K562 (cell line): ENCODE results near the gene LIN28B. TPM values are rescaled to one million over a fixed set of nuclear protein-coding genes. Genes with fewer than 3 reads are reported as not detected.

Source experiments
- ATAC-seq: fragments of 200-7000 bp; cut with Tn5 transposase; 3 replicates; pipeline ENCODE4 v1.9.1; 2020; ENCODE audit warnings: moderate library complexity
- BruUV-seq: library from RNA; stranded (reverse); fragments of 400-500 nt; replicated peaks from 2 replicates; lab custom pipeline; 2021; lab: Mats Ljungman, UMichigan
- CTCF ChIA-PET: fragments of 300-600 bp; formaldehyde crosslinking; extraction: SDS; loops from one replicate; lab custom pipeline; 2021; ENCODE audit warnings: low intra/inter-chr PET ratio; lab: Yijun Ruan, JAX
- POLR2A ChIA-PET: fragments of 300-600, 350-650 bp; sonication (Branson Sonifier 250); formaldehyde crosslinking; extraction: SDS; loops from one replicate; lab custom pipeline; 2021; ENCODE audit warnings: antibody characterized with exemption, inconsistent platforms; lab: Yijun Ruan, JAX
- DNase-seq, 4 experiments: peaks; one replicate each; pipeline versions ENCODE4 v3.0.0 to v3.0.0-alpha.2; 2011 to 2018; ENCODE audit warnings: low spot score in 3 of 4, mixed read lengths in 3 of 4; ENCODE audit errors: extremely low read depth in 1 of 4
- FAIRE-seq: peaks from 2 replicates; lab custom pipeline; 2011; peaks lifted over from hg19 to GRCh38; lab: Jason Lieb, UNC
- H2AFZ ChIP-seq: 2 replicates; pipeline ENCODE4 v1.6.0; 2011; ENCODE audit warnings: low read depth, low read length, control low read depth, inconsistent platforms
- H3K27ac ChIP-seq: fragments of 200-600 bp; 3 replicates; pipeline ENCODE4 v1.8.0; 2011; ENCODE audit warnings: low read depth, mild to moderate bottlenecking, control low read depth, inconsistent platforms, low read length, moderate library complexity, mixed read lengths; ENCODE audit errors: extremely low read depth
- H3K27me3 ChIP-seq, 2 experiments: fragments of 300-600 bp in 1 of 2; 2 replicates in 1 of 2; 3 replicates in 1 of 2; pipeline versions ENCODE4 v1.6.0 to v1.8.0; 2011; ENCODE audit warnings: inconsistent platforms in 2 of 2, low read length in 2 of 2, mild to moderate bottlenecking in 1 of 2, mixed read lengths in 1 of 2, moderate library complexity in 1 of 2; ENCODE audit not compliant: control insufficient read depth in 2 of 2, insufficient read depth in 2 of 2
- H3K36me3 ChIP-seq: fragments of 300-600 bp; 3 replicates; pipeline ENCODE4 v1.8.0; 2011; ENCODE audit warnings: mild to moderate bottlenecking, low read length, inconsistent platforms; ENCODE audit not compliant: control insufficient read depth, insufficient read depth
- H3K4me1 ChIP-seq, 2 experiments: fragments of 200-600 bp in 1 of 2; replicated peaks in 1 of 2; 2 replicates in 1 of 2; 3 replicates in 1 of 2; pipeline versions ENCODE4 v1.5.1 to v1.8.0; 2011; ENCODE audit warnings: inconsistent platforms in 2 of 2, low read length in 2 of 2, mild to moderate bottlenecking in 1 of 2, mixed read lengths in 1 of 2, moderate library complexity in 1 of 2; ENCODE audit not compliant: control insufficient read depth in 2 of 2, insufficient read depth in 2 of 2
- H3K4me2 ChIP-seq: 2 replicates; pipeline ENCODE4 v1.6.1; 2011; ENCODE audit warnings: low read length, control low read depth, inconsistent platforms, mixed read lengths; ENCODE audit not compliant: insufficient read depth
- H3K4me3 ChIP-seq: fragments of 200-600 bp; sonication (generic), shearing (Covaris generic); 2 replicates; pipeline ENCODE4 v1.5.1; 2016; ENCODE audit warnings: control low read depth, inconsistent platforms
- H3K79me2 ChIP-seq: fragments of 200-600 bp; 3 replicates; pipeline ENCODE4 v1.8.0; 2011; ENCODE audit warnings: low read length, inconsistent platforms; ENCODE audit not compliant: control insufficient read depth, insufficient read depth
- H3K9ac ChIP-seq, 2 experiments: 2 replicates each; pipeline versions ENCODE4 v1.6.0 to v1.6.1; 2011; ENCODE audit warnings: low read depth in 2 of 2, low read length in 2 of 2, control low read depth in 1 of 2, inconsistent platforms in 1 of 2, mild to moderate bottlenecking in 1 of 2, mixed read lengths in 1 of 2; ENCODE audit not compliant: insufficient read depth in 1 of 2
- H3K9me1 ChIP-seq: one replicate; pipeline ENCODE4 v1.6.0; 2011; ENCODE audit warnings: inconsistent platforms, mild to moderate bottlenecking, low read length, moderate library complexity; ENCODE audit not compliant: control insufficient read depth, insufficient read depth
- H3K9me3 ChIP-seq: replicated peaks from 2 replicates; pipeline ENCODE4 v1.5.1; 2011; ENCODE audit warnings: low read depth, low read length, inconsistent platforms; ENCODE audit not compliant: control insufficient read depth, insufficient read depth
- H4K20me1 ChIP-seq: replicated peaks from 2 replicates; pipeline ENCODE4 v1.6.1; 2011; ENCODE audit warnings: low read length, inconsistent platforms, mixed read lengths; ENCODE audit not compliant: control insufficient read depth, insufficient read depth
- ELF2 ChIP-seq: fragments of 250-450 bp; sonication (Bioruptor Pico); IDR thresholded peaks from 2 replicates; pipeline ENCODE4 v1.5.0; 2021; ENCODE audit warnings: mild to moderate bottlenecking
- ETS2 ChIP-seq: IDR thresholded peaks from 2 replicates; pipeline ENCODE4 v1.6.1; 2016; ENCODE audit warnings: borderline replicate concordance, missing genetic modification characterization, mild to moderate bottlenecking, moderate library complexity, missing compliant biosample characterization; ENCODE audit not compliant: poor library complexity, severe bottlenecking
- EZH2 ChIP-seq: IDR thresholded peaks from 2 replicates; pipeline ENCODE4 v1.6.1; 2012; ENCODE audit warnings: low read depth, mild to moderate bottlenecking, inconsistent platforms, low read length, borderline replicate concordance
- GTF2A2 ChIP-seq: IDR thresholded peaks from 2 replicates; pipeline ENCODE4 v1.6.1; 2016; ENCODE audit warnings: mild to moderate bottlenecking, missing genetic modification characterization, missing compliant biosample characterization
- KLF16 ChIP-seq: IDR thresholded peaks from 2 replicates; pipeline ENCODE4 v1.6.1; 2016; ENCODE audit warnings: antibody characterized with exemption
- MAFF ChIP-seq: IDR thresholded peaks from 2 replicates; pipeline ENCODE4 v1.6.1; 2012; ENCODE audit warnings: low read length, improper control_type of control experiment
- MTF1 ChIP-seq: fragments of 250-450 bp; sonication (Bioruptor Pico); IDR thresholded peaks from 2 replicates; pipeline ENCODE4 v1.9.0; 2021; ENCODE audit warnings: moderate library complexity, mild to moderate bottlenecking, inconsistent platforms, borderline replicate concordance
- NCOA2 ChIP-seq, 2 experiments: fragments of 450-650 bp; IDR thresholded peaks; 2 replicates each; pipeline ENCODE4 v1.6.1; 2018; ENCODE audit warnings: mild to moderate bottlenecking in 2 of 2, moderate library complexity in 1 of 2; ENCODE audit not compliant: partially characterized antibody in 2 of 2
- PURB ChIP-seq: sonication (generic); formaldehyde crosslinking; IDR thresholded peaks from 2 replicates; pipeline ENCODE4 v1.9.0; 2021; ENCODE audit warnings: low read depth, mild to moderate bottlenecking, missing genetic modification reagents
- RB1 ChIP-seq: fragments of 450-650 bp; IDR thresholded peaks from 2 replicates; pipeline ENCODE4 v1.6.1; 2017; ENCODE audit warnings: low read depth, mild to moderate bottlenecking
- SIRT6 ChIP-seq: IDR thresholded peaks from one replicate; pipeline ENCODE4 v1.6.1; 2012; ENCODE audit warnings: low read depth, mild to moderate bottlenecking, control low read depth, inconsistent platforms, low read length, moderate library complexity
- SMARCE1 ChIP-seq: fragments of 450-650 bp; IDR thresholded peaks from 2 replicates; pipeline ENCODE4 v1.7.1; 2016; ENCODE audit warnings: mild to moderate bottlenecking
- SRSF9 ChIP-seq: fragments of 200-400 bp; formaldehyde crosslinking; IDR thresholded peaks from 2 replicates; pipeline ENCODE4 v1.6.1; 2017; ENCODE audit warnings: low read depth, low read length, borderline replicate concordance
- ZFP30 ChIP-seq: fragments of 250-450 bp; sonication (Bioruptor Pico); IDR thresholded peaks from 2 replicates; pipeline ENCODE4 v1.8.0; 2022; ENCODE audit warnings: moderate library complexity, mild to moderate bottlenecking, inconsistent platforms, borderline replicate concordance
- ZNF232 ChIP-seq: sonication (generic); formaldehyde crosslinking; IDR thresholded peaks from 2 replicates; pipeline ENCODE4 v1.8.0; 2022; ENCODE audit warnings: mild to moderate bottlenecking, missing genetic modification reagents
- ZNF583 ChIP-seq: fragments of 250-450 bp; sonication (Bioruptor Pico); IDR thresholded peaks from 2 replicates; pipeline ENCODE4 v1.4.0; 2020
- ZNF696 ChIP-seq: fragments of 250-450 bp; sonication (Bioruptor Pico); conservative IDR thresholded peaks from 2 replicates; pipeline ENCODE4 v1.4.0; 2020; ENCODE audit warnings: mild to moderate bottlenecking, moderate library complexity
- in situ Hi-C: fragments of 300-500 bp; cut with MboI; formaldehyde crosslinking; loops from 4 replicates; pipeline ENCODE4 v1.15.0; 2018; ENCODE audit warnings: inconsistent platforms, mixed read lengths
- intact Hi-C: fragments of 100-400 bp; cut with micrococcal nuclease; formaldehyde crosslinking; loops from 2 replicates; pipeline ENCODE4 v1.14.2; 2022
- polyA plus RNA-seq, 8 experiments: library from polyadenylated mRNA; depleted of rRNA in 4 of 8; stranded (reverse) in 5 of 8; unstranded in 3 of 8; fragments of >200 nt; fragmentation: Nextera tagmentation in 2 of 8; fragmentation: Illumina TruSeq in 1 of 8; extraction: Ambion mirVana in 2 of 8; extraction: Trizol in 1 of 8; gene quantifications; 2 replicates each; pipeline versions ENCODE4 v1.2.1 to v1.2.3, GENCODE V29; 2011 to 2014; ENCODE audit warnings: inconsistent platforms in 1 of 8, missing spikeins in 1 of 8
- total RNA-seq, 7 experiments: library from RNA; depleted of rRNA in 6 of 7; stranded (reverse); fragments of >200 nt in 6 of 7; fragmentation: Illumina TruSeq in 2 of 7; extraction: Trizol in 2 of 7; gene quantifications; 2 replicates each; pipeline versions ENCODE4 v1.2.1 to v1.2.3, GENCODE V29; 2011 to 2021; ENCODE audit warnings: low replicate concordance in 1 of 7
- TF ChIP-seq, protein P1 (sequence below): fragments of 250-450 bp; sonication (Bioruptor Pico); IDR thresholded peaks from 2 replicates; pipeline ENCODE4 v1.5.0; 2021

The LIN28B gene
- total and polyA plus RNA-seq, 9 of the 15 experiments (the other 6 are each of a cell fraction or from before 2014, with no cell fraction given): 20.9 to 77.3 (median 42.1) TPM

DNA sequence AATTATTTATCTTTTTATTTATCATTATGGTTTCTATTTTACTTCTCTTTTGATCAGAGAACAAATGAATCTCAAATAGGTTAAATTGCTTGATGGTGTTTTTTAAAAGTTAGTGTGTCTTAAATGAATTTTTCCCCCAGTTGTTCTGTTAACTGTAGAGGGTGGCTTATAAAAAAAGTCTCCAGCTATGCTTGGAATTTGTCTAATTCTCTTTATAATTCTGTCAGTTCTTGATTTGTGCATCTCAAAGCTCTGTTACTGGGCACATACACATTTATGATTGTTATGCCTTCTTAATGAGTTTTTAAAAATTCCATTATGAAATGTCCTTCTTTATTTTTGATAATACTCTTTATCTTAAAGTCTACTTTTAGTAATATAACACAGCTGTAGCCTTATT, 58.0 kb downstream of the LIN28B start:
- no peak overlapping the region for H3K27ac ChIP-seq
- intact Hi-C loops: no loop called here
- H3K36me3 ChIP-seq: 0 out of 3 replicates have a peak, but pooled peaks cover under 1% of the 10 kb centered on the region
- peaks cover 0 to 5% of the 10 kb centered on the region in 2 experiments; a peak in 1 of 5 replicates for H3K4me1 ChIP-seq
- FAIRE-seq: no peak
- no peaks in the 10 kb centered on the region for H3K27me3 ChIP-seq
- TF ChIP-seq ZNF583 (CRISPR knock-in tag): no peak
- no peak for TF ChIP-seq KLF16
- no peak for TF ChIP-seq ZNF232 (CRISPR knock-in tag)
- no peak for TF ChIP-seq ETS2
- no peak for TF ChIP-seq SMARCE1
- no peak for TF ChIP-seq RB1
- TF ChIP-seq EZH2: no peak
- TF ChIP-seq ELF2: no peak
- TF ChIP-seq MTF1 (CRISPR knock-in tag): no peak
- TF ChIP-seq NCOA2 (IDR thresholded peaks at IDR 0.05; ENCODE audit: partially characterized antibody in 2 of 2): no peak
- TF ChIP-seq SRSF9: no peak
- no peak for TF ChIP-seq GTF2A2
- TF ChIP-seq PURB (CRISPR knock-in tag): no peak
- no peak for TF ChIP-seq MAFF
- no peak for TF ChIP-seq SIRT6
- TF ChIP-seq ZFP30 (CRISPR knock-in tag): no peak
- no peak for TF ChIP-seq ZNF696 (CRISPR knock-in tag)
- TF ChIP-seq, protein P1, sequence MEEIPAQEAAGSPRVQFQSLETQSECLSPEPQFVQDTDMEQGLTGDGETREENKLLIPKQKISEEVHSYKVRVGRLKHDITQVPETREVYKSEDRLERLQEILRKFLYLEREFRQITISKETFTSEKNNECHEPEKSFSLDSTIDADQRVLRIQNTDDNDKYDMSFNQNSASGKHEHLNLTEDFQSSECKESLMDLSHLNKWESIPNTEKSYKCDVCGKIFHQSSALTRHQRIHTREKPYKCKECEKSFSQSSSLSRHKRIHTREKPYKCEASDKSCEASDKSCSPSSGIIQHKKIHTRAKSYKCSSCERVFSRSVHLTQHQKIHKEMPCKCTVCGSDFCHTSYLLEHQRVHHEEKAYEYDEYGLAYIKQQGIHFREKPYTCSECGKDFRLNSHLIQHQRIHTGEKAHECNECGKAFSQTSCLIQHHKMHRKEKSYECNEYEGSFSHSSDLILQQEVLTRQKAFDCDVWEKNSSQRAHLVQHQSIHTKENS (CRISPR knock-in tag): no peak
- TF ChIP-seq, all 486 proteins: peak for 0
- ChIA-PET POLR2A (no interaction called here), CTCF (no interaction called here)
- in situ Hi-C loops: no loop called here
- ATAC-seq (no peak), DNase-seq (no peak)
- Histone ChIP-seq H2AFZ (no peak overlapping the region), H3K9me1 (no peaks in the 10 kb centered on the region), H3K9ac (no peak overlapping the region), H3K79me2 (peaks cover 53% of the 10 kb centered on the region), H3K9me3 (no peaks in the 10 kb centered on the region), H3K4me2 (no peak overlapping the region), H3K4me3 (no peak overlapping the region), H4K20me1 (no peaks in the 10 kb centered on the region)
- BruUV-seq: no TSS peak
